HG03039 (cell line): Measurements from ENCODE around the gene FKBP9.
"Not testable (repeated sequence)": the region's sequence is repeated elsewhere in the genome, so short reads cannot be mapped to it uniquely, and the experiment has no call there.

Experiments
- ATAC-seq: cut with Tn5 transposase; IDR thresholded peaks from one replicate; pipeline ENCODE4 v1.9.1; 2021; ENCODE audit warnings: mild to moderate bottlenecking, moderate library complexity; ENCODE audit not compliant: unreplicated experiment

FKBP9 gene, protein sequence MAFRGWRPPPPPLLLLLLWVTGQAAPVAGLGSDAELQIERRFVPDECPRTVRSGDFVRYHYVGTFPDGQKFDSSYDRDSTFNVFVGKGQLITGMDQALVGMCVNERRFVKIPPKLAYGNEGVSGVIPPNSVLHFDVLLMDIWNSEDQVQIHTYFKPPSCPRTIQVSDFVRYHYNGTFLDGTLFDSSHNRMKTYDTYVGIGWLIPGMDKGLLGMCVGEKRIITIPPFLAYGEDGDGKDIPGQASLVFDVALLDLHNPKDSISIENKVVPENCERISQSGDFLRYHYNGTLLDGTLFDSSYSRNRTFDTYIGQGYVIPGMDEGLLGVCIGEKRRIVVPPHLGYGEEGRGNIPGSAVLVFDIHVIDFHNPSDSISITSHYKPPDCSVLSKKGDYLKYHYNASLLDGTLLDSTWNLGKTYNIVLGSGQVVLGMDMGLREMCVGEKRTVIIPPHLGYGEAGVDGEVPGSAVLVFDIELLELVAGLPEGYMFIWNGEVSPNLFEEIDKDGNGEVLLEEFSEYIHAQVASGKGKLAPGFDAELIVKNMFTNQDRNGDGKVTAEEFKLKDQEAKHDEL

DNA sequence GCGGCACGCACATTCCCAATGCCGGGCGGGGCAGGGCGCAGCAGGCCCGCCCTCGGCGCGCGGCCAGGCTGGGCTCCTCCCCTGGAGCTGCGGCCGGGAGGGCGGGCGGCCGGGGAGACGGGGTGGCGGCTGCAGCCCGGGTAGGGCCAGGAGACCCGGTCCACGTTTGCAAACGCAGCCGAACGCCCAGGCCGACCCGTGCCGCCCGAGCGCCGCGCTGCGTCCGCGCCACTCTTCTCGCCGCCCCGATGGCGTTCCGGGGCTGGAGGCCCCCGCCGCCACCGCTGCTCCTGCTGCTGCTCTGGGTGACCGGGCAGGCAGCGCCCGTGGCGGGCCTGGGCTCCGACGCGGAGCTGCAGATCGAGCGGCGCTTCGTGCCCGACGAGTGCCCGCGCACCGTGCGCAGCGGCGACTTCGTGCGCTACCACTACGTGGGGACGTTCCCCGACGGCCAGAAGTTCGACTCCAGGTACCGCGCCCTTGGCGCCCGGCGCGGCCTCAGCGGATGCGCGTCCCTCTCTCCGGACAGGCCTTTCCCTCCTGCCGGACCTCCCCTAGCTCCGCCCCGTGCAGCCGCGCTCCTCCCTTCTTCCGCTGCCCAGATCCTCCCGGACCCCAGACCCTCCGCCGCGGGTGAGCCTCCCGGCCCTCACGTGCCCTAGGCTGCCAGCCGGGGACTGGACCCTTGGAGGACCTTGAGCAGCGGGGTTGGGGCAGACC is at the start of gene FKBP9:
TSS of gene FKBP9 (plus strand) at position 115 of the 720 bp plus-strand sequence. CDS start at position 249, 134 bp downstream.
- ATAC-seq = peak; percentile 78

DNA sequence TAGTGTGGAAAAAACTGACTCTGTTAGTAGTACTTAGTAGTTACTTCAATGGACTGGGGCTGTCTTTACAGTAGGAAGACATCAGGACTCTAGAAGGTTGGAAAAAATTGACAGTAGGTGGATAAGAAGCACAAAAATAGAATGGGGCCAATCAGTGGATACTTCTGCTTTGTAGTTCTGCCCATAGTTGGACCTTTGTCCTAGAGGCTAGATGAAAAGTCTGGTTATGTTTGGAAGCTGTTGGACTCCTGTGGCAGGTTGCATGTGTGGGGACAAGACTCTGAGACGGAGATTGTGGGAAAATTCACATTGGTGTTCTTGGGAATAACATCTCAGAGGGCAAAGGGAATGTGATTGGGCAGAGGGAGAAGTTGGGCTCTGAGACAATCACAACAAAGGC is 47.0 kb upstream of the FKBP9 start:
- no peak for ATAC-seq

DNA sequence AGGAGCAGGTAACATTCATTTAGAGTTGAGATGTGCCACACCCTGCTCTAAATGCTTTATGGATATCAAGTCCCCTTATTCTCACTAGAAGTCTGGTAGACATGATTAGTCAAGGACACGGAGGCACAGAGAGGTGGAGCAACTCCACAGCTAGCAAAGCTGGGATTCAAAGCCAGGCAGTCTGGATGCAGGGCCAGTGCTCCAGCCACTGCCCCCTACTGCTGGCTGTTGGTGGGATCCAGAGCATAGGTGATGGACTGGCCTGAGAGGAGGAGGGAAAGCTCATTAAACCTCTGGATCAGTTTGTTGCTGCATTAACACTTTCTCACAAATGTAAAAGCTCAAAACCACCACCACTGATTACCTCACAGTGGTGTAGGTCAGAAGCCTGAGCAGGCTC is 43.1 kb upstream of the FKBP9 start:
- no peak for ATAC-seq

DNA sequence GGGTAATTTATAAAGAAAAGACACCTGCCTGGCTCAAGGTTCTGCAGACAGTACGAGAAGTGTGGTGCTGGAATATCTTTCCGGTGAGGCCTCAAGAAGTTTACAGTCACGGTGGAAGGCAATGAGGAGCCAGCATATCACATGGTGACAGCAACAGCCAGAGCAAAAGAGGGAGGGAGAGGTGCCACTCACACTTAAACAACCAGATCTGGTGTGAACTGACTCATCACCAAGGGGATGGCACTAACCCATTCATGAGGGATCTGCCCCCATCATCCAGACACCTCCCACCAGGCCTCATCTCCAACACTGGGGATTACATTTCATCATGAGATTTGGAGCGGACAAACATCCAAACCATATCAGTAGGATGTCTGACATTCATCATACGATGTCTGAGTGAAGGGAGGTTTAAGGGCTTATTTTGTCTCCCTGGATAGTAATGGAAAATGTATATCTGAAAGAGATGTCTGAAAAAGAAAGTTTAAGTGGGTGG is 42.2 kb upstream of the FKBP9 start:
- no peak for ATAC-seq

DNA sequence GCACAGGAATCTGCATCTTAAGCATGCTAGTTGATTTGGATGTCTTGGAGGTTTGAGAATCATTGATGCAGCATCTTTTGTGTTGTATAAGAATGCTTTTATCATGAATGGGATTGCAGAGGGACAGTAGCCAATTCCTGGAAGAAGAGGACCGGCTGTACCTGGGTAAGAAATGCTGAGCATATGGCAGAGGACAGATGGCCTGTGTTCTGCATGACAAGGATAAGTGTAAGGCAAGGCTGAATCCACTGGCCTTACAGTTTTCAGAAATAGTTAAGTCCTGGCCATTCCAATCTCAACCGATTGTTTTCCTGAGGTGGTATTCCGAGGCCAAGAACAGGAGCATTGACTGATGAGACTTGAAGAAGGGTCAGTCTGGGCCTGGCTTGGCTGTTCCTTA is 41.2 kb upstream of the FKBP9 start:
- ATAC-seq = no peak

DNA sequence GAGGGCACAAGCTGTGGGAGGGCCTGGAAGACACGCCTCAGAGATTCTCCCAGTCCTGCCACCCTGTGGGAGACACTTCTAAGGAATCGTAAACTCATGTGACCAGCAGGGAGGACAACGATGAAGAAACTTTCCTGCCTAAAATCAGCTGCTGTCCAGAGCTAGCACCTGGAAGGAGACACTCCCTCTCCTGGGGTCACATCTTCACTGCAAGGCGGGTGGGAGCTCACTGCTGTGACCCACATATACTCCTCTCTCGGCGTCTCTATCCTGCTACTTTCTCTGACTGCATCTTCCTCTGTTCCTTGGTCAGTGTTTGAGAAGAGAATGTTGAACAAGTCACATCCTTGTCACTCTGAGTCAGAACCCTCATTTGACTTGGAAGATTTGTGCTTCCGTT is 40.2 kb upstream of the FKBP9 start:
- not testable (repeated sequence) for ATAC-seq

DNA sequence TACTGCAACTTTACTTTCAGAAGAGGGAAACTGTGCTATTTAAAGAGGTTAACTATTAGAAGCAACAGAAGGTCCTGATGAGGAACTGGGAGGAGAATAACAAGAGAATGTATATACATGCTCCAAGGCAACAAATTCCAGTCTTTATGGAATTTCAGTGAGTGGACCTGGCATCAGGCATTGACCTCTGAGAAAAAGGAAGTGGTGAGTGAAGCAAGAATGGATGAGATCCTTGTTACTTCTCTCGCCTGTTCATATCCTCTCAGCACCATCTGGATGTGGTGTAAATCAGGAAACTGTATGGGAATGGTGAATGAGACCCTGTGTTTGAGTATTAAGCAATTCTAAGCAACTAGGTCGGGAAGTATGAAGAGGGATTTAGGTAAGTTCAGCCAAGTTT is 35.3 kb upstream of the FKBP9 start:
- no peak for ATAC-seq

DNA sequence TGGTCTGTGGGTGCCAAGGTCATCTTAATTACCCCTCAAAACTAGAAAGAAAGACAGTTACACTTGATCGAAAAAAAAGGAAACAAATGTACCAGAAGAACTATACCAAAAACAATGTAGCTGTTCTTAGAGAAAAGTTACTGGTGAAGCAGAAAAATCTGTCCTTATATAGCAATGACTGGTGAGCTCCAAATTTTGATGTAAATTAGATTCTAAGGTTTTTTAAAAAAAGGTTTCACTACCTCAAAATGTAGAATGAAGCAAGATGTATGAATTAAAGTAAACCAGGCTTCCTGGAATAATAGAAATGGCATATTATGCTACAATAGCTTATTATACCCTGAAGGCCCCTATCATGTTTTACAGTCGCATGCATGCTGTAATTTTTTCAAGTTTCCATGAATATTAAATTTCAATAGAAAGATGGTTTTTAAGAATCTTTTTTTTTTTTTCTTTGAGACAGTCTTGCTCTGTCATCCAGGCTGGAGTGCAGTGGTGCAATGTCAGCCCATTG is 28.4 kb upstream of the FKBP9 start:
- no peak for ATAC-seq

DNA sequence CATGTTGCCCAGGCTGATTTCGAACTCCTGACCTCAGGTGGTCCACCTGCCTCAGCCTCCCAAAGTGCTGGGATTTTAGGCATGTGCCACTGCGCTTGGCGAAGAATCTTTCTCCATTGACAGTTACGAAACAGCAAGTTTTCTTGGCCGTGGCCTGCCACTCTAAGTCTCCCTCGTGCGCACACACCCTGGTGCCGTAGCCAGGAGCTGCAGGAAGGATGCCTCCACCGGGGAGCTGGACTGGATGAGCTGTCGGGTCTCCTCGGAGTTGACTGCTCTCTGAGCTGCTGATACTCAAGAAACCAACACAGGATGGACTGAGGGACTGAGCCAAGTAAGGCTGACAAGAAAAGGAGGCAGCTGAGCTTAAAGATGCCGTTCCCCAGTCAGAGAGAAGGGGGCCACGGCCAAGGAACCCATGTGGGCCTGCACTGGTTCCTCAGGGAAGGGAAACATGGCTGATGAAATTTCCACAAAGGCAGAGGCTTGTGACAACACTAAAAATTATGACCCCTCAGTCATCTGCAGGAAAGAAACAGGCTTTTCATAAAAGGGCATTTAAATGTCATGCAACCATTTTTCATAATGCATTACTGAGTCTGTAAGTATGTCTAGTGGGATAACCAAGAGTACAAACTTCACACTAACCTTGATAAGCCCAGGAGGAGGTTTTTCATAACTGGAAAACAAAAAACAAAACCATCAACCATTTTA is 27.7 kb upstream of the FKBP9 start:
- ATAC-seq = no peak

DNA sequence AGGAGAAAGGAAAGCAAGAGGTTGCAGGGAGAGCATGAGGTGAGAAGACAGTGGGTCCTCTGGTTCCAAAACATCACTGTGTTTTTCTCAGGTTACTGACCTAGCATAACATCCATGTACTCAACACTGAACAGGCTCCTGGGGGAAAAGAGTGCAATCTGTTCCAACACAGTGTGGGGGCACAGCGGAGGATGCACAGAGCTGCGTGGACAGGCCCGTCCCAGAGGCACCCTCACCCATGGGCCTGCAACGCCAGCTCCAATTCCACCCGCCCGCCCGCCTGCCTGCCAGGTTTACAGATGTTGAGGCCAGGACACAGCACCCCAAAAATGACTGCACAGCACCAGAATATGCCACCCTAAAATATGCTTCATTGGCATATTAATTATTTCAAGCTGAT is 26.9 kb upstream of the FKBP9 start:
- no peak for ATAC-seq

DNA sequence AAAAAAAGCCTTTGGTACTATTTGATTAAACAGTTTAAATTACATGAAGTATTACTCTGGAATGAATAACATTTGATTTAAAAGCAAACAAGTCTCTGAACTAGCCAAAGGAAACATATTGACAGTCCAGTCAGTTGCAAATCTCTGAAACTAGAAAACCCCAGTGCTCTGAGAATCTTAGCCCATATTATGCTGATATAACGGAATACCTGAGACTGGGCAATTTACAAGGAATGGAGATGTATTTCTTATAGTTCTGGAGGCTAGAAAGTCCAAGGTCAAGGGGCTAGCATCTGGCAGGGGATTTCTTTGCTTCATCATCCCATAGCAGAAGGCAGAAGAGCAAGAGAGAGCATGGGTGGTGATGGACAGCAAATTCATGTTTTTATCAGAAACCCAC is 21.7 kb upstream of the FKBP9 start:
- ATAC-seq = no peak

DNA sequence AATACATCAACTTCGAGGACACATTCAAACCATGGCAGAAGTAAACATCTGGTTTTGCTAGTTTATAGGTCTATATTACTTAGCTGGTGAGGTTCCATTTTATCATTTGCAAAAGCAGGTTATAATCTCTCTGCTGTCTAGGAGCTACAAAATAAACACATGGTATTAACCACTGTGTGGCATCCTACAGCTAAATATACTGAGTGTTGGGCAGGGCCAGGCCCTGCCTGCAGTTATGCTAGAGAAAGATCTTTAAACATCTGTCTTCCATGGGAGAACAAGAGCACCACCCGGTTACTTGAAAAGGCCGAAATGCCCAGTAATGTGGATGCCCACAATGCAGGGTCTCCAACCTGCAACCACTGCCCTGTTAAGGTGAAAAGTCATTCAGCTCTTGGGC is 20.6 kb upstream of the FKBP9 start:
- ATAC-seq = no peak

DNA sequence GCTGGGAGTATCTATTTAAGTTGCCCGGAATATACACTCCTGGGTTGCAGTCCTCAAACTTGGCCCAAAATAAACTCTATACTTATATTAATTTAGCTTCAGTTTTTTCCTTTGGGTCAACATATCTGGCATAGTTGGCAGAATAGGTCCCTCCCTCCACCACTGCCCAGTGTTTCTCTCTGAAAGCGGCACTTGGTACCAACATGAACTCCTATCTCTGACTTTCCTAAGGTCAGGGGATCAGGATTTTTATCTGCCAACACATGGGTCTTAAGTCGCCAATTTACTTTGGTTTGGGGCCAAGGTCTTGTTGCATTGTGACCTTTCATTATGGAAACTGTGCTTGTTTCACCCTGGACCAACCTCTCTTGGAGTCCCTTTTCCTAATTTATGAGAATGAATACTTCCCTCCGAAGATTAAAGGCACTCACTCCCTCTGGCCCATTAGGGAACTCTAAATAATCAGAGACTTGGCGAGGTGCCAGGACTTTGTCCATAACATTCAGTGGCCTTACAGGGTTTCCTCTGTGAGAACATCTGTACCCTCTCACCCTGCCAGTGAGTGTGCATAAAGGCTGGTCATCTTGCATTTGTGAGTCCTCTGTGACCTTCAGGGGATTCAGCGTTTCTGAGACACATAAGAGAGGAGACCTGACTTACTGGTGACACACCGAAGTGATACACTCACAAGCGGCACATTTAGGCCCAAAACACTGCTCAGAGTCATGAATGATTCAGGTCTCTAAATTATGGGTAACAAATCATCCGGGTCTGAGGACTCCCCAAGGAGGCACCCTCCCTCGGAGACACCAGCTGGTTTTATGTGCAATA is 19.7 kb upstream of the FKBP9 start:
- no peak for ATAC-seq

DNA sequence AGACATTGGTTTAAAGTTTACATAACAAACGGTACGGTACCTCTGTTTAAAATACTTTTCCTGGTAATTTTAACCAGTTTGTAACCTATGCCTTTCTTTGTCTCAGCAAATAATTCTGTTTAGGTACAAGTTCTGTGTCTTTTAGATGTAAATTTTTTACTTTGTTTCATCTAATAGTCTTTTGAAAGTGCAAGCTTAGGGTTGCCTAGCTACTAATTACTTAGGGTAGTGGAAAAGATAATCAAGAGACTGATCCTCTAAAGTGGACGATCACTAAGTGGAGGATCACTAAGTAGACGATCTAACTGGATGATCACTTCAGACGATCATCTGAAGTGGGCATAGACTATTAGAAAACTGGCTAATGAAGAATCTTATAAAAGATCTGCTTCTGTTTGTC is 16.1 kb upstream of the FKBP9 start:
- ATAC-seq = no peak

DNA sequence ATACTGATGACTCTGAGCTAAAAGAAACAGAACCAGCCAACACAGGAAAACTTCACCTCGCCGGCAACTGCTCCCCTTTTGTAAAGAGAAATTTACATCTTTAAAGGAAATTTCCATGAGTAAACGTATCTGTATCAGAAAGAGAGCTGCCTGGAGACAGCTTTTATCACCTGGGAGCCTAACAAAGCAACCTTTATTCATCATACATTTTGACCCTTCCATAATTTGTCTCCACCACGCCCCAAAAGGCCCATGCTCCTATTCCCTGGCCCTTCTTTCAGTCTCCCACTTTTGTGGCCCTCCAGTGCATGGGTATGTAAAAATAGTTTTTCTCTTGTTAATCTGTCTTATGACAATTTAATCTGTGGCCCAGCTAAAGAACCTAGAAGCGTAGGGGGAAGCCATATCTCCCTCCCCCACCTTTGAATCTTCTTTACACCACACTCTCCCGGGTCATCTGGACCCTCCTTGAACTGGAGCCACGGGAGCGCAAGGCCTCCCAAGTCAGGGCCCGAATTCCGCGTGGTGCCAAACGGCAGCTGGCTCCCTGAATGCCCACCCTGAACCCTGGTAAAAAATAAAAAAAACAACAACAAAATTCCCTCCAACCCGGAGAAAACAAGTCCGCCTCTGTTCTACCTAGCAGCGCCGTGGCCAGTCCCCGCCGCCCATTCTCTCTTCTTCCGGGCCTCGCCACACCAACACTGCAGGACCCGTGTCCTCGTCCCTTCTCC is 15.4 kb upstream of the FKBP9 start:
- ATAC-seq = no peak

DNA sequence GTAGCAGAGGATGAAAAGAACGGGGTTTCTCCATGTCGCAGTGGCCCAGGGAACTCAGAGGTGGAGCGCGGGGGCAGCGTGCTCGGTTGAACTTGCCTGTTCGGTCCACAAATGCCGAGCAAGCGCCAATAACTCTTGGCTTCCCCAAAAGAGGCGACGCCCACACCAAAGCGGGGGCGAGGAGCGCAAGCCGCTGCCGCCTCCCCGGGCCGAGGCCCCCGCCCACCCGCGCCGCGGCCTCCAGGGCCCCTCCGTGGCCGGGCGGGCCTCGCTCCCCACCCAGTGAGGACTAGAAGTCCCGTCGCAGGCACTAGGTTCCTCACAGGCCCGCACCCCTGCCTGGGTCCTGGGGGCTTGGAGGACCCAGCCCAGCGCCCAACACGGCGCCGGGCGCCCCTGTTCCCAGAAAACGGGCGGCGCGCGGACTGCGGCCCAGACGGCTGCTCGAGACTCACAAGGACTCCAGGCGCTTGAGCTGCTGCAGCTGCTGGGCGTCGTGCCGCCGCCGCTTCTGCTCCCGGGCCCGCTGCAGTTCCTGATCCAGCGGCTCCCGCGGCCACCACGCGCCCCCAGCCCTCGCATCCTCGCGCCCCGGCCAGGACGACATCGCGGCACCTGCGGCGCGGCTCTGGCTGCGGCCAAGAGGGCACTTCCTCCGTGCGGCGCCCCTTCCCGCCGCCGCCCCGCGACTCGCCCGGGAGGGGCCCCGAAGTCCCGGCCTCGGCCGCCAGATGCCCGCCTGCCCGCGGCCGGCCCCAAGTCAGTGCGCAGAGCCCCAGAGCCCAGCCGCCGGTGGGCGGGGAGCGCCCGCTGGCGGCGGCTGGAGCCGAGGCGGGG is 14.6 kb upstream of the FKBP9 start:
- peak; percentile 84 for ATAC-seq

DNA sequence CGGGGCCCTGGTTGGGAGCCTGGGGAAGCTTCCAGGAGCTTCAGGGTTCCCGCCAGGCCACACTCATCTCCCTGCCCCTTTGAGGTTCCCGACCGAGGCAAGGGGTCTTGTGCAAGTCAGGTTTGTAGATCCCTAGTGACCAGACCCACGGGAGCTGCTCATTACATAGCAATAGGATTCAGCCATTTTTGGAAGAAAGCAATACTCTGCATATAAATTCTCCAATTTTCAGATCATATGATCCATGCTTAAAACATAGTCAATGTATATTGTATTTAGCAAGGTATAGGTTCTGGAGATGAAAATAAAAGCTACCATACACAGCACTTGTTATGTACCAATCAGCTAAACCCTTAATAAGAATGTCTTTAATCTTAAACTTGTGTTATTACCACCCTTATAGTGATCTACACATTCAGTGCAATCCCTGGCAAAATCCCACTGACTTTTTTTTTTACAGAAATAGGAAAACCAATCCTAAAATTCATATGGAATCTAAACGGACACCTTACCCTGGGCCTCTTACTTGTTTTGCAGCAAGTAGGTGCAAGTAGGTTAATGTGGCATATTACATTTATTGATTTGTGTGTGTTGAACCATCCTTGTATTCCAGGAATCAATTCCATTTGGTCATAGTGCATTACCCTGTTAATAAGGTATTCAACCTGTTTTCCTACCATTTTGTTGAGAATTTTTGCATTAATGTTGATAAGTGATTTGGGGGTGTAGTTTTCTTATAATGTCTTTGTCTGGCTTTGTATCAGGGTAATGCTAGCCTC is 13.8 kb upstream of the FKBP9 start:
- no peak for ATAC-seq
